HepG2 (cell line): ENCODE results near the gene KLHDC1. TPM values are rescaled to one million over a fixed set of nuclear protein-coding genes. Genes with fewer than 3 reads are reported as not detected.

Experiments used
- ATAC-seq: fragments of 200-7000 bp; cut with Tn5 transposase; 3 replicates; pipeline ENCODE4 v1.9.1; 2020; ENCODE audit warnings: mild to moderate bottlenecking, moderate library complexity
- BruUV-seq: library from RNA; stranded (reverse); fragments of 400-500 nt; replicated peaks from 2 replicates; lab custom pipeline; 2021; lab: Mats Ljungman, UMichigan
- CTCF ChIA-PET: fragments of 300-600 bp; formaldehyde crosslinking; extraction: SDS; loops from one replicate; lab custom pipeline; 2021; ENCODE audit warnings: low total read pairs, inconsistent platforms, low intra/inter-chr PET ratio; lab: Yijun Ruan, JAX
- POLR2A ChIA-PET: fragments of 350-600 bp; sonication (Branson Sonifier 250); formaldehyde crosslinking; loops from one replicate; lab custom pipeline; 2020; ENCODE audit warnings: antibody characterized with exemption, inconsistent platforms; lab: Yijun Ruan, JAX
- DNase-seq: peaks from one replicate; pipeline ENCODE4 v3.0.0-alpha.2; 2015; ENCODE audit warnings: low spot score
- FAIRE-seq: peaks from 3 replicates; lab custom pipeline; 2011; peaks lifted over from hg19 to GRCh38; lab: Jason Lieb, UNC
- H2AFZ ChIP-seq: one replicate; pipeline ENCODE4 v1.6.1; 2011; ENCODE audit warnings: low read length, inconsistent platforms
- H3K27ac ChIP-seq: fragments of 300-600 bp; 3 replicates; pipeline ENCODE4 v1.8.0; 2011; ENCODE audit warnings: mixed run types, mild to moderate bottlenecking, mixed read lengths, low read length, inconsistent platforms; ENCODE audit not compliant: insufficient read depth; ENCODE audit errors: extremely low read length
- H3K27me3 ChIP-seq, 2 experiments: fragments of 200-600 bp in 1 of 2; 2 replicates in 1 of 2; 3 replicates in 1 of 2; pipeline versions ENCODE4 v1.6.0 to v1.8.0; 2011; ENCODE audit warnings: low read length in 2 of 2, mild to moderate bottlenecking in 2 of 2, moderate library complexity in 2 of 2, inconsistent platforms in 1 of 2; ENCODE audit not compliant: insufficient read depth in 2 of 2, control insufficient read depth in 1 of 2
- H3K36me3 ChIP-seq, 2 experiments: fragments of 200-600 bp in 1 of 2; replicated peaks in 1 of 2; 2 replicates in 1 of 2; 3 replicates in 1 of 2; pipeline versions ENCODE4 v1.5.1 to v1.8.0; 2011; ENCODE audit warnings: low read length in 2 of 2, inconsistent platforms in 1 of 2; ENCODE audit not compliant: insufficient read depth in 2 of 2, control insufficient read depth in 1 of 2
- H3K4me1 ChIP-seq: 2 replicates; pipeline ENCODE4 v1.5.1; 2012; ENCODE audit warnings: low read length, inconsistent platforms; ENCODE audit not compliant: insufficient read depth
- H3K4me2 ChIP-seq: 2 replicates; pipeline ENCODE4 v1.6.0; 2011; ENCODE audit warnings: low read depth, low read length, inconsistent platforms
- H3K4me3 ChIP-seq, 3 experiments: fragments of 200-600 bp in 1 of 3; sonication (generic), shearing (Covaris generic) in 1 of 3; replicated peaks in 1 of 3; 2 replicates each; pipeline ENCODE4 v1.5.1; 2011 to 2016; ENCODE audit warnings: low read length in 3 of 3, inconsistent platforms in 2 of 3, low read depth in 2 of 3, mild to moderate bottlenecking in 2 of 3, control low read depth in 1 of 3, mixed read lengths in 1 of 3; ENCODE audit not compliant: insufficient read depth in 1 of 3
- H3K79me2 ChIP-seq: one replicate; pipeline ENCODE4 v1.6.1; 2011; ENCODE audit warnings: low read length, inconsistent platforms; ENCODE audit not compliant: insufficient read depth
- H3K9ac ChIP-seq: 2 replicates; pipeline ENCODE4 v1.6.0; 2011; ENCODE audit warnings: mild to moderate bottlenecking, low read depth, low read length, inconsistent platforms; ENCODE audit not compliant: insufficient read depth
- H3K9me3 ChIP-seq: 2 replicates; pipeline ENCODE4 v1.5.1; 2012; ENCODE audit warnings: mild to moderate bottlenecking, low read length
- H4K20me1 ChIP-seq: 2 replicates; pipeline ENCODE4 v1.6.0; 2011; ENCODE audit warnings: inconsistent platforms, mild to moderate bottlenecking, low read length, moderate library complexity; ENCODE audit not compliant: insufficient read depth
- DPF2 ChIP-seq: sonication (generic); formaldehyde crosslinking; IDR thresholded peaks from 2 replicates; pipeline ENCODE4 v1.4.0; 2020; ENCODE audit warnings: mild to moderate bottlenecking, low read depth, missing genetic modification reagents, borderline replicate concordance
- GLI4 ChIP-seq: sonication (generic); formaldehyde crosslinking; IDR thresholded peaks from 2 replicates; pipeline ENCODE4 v1.5.1; 2020; ENCODE audit warnings: missing genetic modification reagents, mild to moderate bottlenecking, moderate library complexity, borderline replicate concordance
- HCFC1 ChIP-seq: fragments of 150-350 bp; IDR thresholded peaks from 2 replicates; pipeline ENCODE4 v1.6.1; 2014; ENCODE audit warnings: low read depth, low read length
- IRX3 ChIP-seq: sonication (generic); formaldehyde crosslinking; IDR thresholded peaks from 2 replicates; pipeline ENCODE4 v1.8.1; 2023; ENCODE audit warnings: mild to moderate bottlenecking, low read depth, missing genetic modification reagents, borderline replicate concordance
- MTF2 ChIP-seq: sonication (generic); formaldehyde crosslinking; IDR thresholded peaks from 2 replicates; pipeline ENCODE4 v1.5.0; 2020; ENCODE audit warnings: missing genetic modification reagents, borderline replicate concordance
- NFE2L2 ChIP-seq: fragments of 150-350 bp; IDR thresholded peaks from 2 replicates; pipeline ENCODE4 v1.6.1; 2014; ENCODE audit warnings: low read length
- SMAD9 ChIP-seq: sonication (generic); formaldehyde crosslinking; IDR thresholded peaks from 2 replicates; pipeline ENCODE4 v1.5.1; 2020; ENCODE audit warnings: mild to moderate bottlenecking, missing genetic modification reagents
- SMARCC2 ChIP-seq: fragments of 450-650 bp; IDR thresholded peaks from 2 replicates; pipeline ENCODE4 v1.6.1; 2017; ENCODE audit warnings: antibody characterized with exemption, mild to moderate bottlenecking
- ZNF367 ChIP-seq: sonication (generic); formaldehyde crosslinking; IDR thresholded peaks from 2 replicates; pipeline ENCODE4 v1.4.0; 2020; ENCODE audit warnings: missing genetic modification reagents, borderline replicate concordance
- ZNF709 ChIP-seq: sonication (generic); formaldehyde crosslinking; IDR thresholded peaks from 2 replicates; pipeline ENCODE4 v1.5.0; 2020; ENCODE audit warnings: mild to moderate bottlenecking, missing genetic modification reagents
- WGBS: methylation state at CpG from one replicate; pipeline ENCODE4 v1.1.6; 2017; ENCODE audit warnings: low lambda C conversion rate; 5-methylcytosine and 5-hydroxymethylcytosine counted together
- in situ Hi-C: cut with HindIII; loops from 2 replicates; pipeline ENCODE4 v1.10.0; 2017; ENCODE audit warnings: low pct_unique_long_range_greater_than_20kb; ENCODE audit not compliant: extremely low pct_ligation_motif_present
- intact Hi-C: fragments of 100-400 bp; cut with micrococcal nuclease; formaldehyde crosslinking; loops from one replicate; pipeline ENCODE4 v1.10.0; 2022; ENCODE audit not compliant: unreplicated experiment
- polyA plus RNA-seq, 8 experiments: library from polyadenylated mRNA; depleted of rRNA in 3 of 8; stranded (reverse) in 7 of 8; unstranded in 1 of 8; fragments of >200 nt; fragmentation: Illumina TruSeq in 4 of 8; extraction: Trizol in 4 of 8; gene quantifications; 2 replicates each; pipeline versions ENCODE4 v1.2.1 to v1.2.3, GENCODE V29; 2011 to 2016; ENCODE audit warnings: low read depth in 4 of 8, missing spikeins in 1 of 8, mixed read lengths in 1 of 8; ENCODE audit not compliant: insufficient read depth in 1 of 8
- total RNA-seq, 5 experiments: library from RNA; depleted of rRNA; stranded (reverse); fragments of >200 nt; fragmentation: Illumina TruSeq; extraction: Trizol; gene quantifications; 2 replicates each; pipeline ENCODE4 v1.2.3, GENCODE V29; 2016; ENCODE audit warnings: low read depth in 1 of 5

KLHDC1 gene
- total and polyA plus RNA-seq, 2 of the 13 experiments (the other 11 are each of a cell fraction or from before 2014, with no cell fraction given) = 0.11 TPM; not detected in 1

GRCh38 chr14:49754570-49755097 is 61.7 kb downstream of the KLHDC1 start:
- no peak overlapping the region for H3K27ac ChIP-seq
- no peaks in the 10 kb centered on the region for H3K9me3 ChIP-seq
- no peaks in the 10 kb centered on the region for H4K20me1 ChIP-seq
- no peaks in the 10 kb centered on the region for H3K27me3 ChIP-seq
- no TSS peak for BruUV-seq
- POLR2A ChIA-PET = interaction anchor here (0.9 kb wide), 1 partner anchor 15 kb away, joined by 3 read pairs; no protein-coding TSS in a partner anchor
- H3K36me3 ChIP-seq = no peaks in the 10 kb centered on the region
- no peak for ATAC-seq
- H2AFZ ChIP-seq = no peak overlapping the region
- H3K4me2 ChIP-seq = no peak overlapping the region
- no peak for FAIRE-seq
- H3K4me1 ChIP-seq = no peaks in the 10 kb centered on the region; the same call in 1 of the 2 replicates
- intact Hi-C loops = no loop called here
- in situ Hi-C loops = no loop called here
- TF ChIP-seq ZNF367 (CRISPR knock-in tag) (no peak), ZNF709 (CRISPR knock-in tag) (no peak), SMARCC2 (no peak), HCFC1 (no peak), SMAD9 (CRISPR knock-in tag) (no peak), IRX3 (CRISPR knock-in tag) (no peak), GLI4 (CRISPR knock-in tag) (no peak)
- TF ChIP-seq, all 625 proteins: peak for 0
- H3K4me3 ChIP-seq = no peak overlapping the region
- no peak for DNase-seq
- H3K79me2 ChIP-seq = no peaks in the 10 kb centered on the region
- CTCF ChIA-PET = no interaction called here
- H3K9ac ChIP-seq = no peak overlapping the region
- WGBS = 46% methylated on average over 5 of the region's 5 CpGs

- Histone ChIP-seq H3K79me2 (no peaks in the 10 kb centered on the region), H3K9me3 (no peaks in the 10 kb centered on the region), H4K20me1 (no peaks in the 10 kb centered on the region), H3K9ac (no peak overlapping the region), H2AFZ (no peak overlapping the region), H3K4me3 (no peak overlapping the region), H3K27me3 (no peaks in the 10 kb centered on the region), H3K27ac (no peak overlapping the region), H3K4me2 (no peak overlapping the region), H3K36me3 (no peaks in the 10 kb centered on the region), H3K4me1 (no peaks in the 10 kb centered on the region)
- in situ Hi-C loops (no loop called here), intact Hi-C loops (no loop called here)
- ChIA-PET POLR2A (no interaction called here), CTCF (no interaction called here)
- no peak for DNase-seq
- no peak for ATAC-seq
- FAIRE-seq = no peak
- WGBS = 20% methylated on average over 3 of the region's 3 CpGs
- TF ChIP-seq DPF2 (CRISPR knock-in tag) = no peak
- TF ChIP-seq MTF2 (CRISPR knock-in tag) = no peak
- peak; percentile 65 for TF ChIP-seq NFE2L2
- no TSS peak for BruUV-seq
Observed at GRCh38 chr14:49755378-49755777, 62.5 kb downstream of the KLHDC1 start.
